Gastroesophageal sphincter (tissue), 4 donors: ENCODE measurements around the gene MAGED2. TPM values are rescaled to one million over a fixed set of nuclear protein-coding genes. Genes with fewer than 3 reads are reported as not detected.
"Not testable (repeated sequence)": the region's sequence is repeated elsewhere in the genome, so short reads cannot be mapped to it uniquely, and the experiment has no call there.

Experiments
- ATAC-seq: fragments of 150-250 bp; one replicate; pipeline ENCODE4 v1.9.1; 2016; ENCODE audit warnings: mild to moderate bottlenecking, moderate library complexity
- H3K27ac ChIP-seq, 4 donors: fragments of 200-600 bp; sonication (generic) in 3 of 4; 1 replicate in 3 of 4; 2 replicates in 1 of 4; pipeline ENCODE4 v1.5.1; 2016 to 2019
- H3K27me3 ChIP-seq: fragments of 200-600 bp; sonication (generic); one replicate; pipeline ENCODE4 v1.5.1; 2019
- H3K36me3 ChIP-seq, 2 donors: fragments of 200-600 bp; sonication (generic); one replicate each; pipeline ENCODE4 v1.5.1; 2019; ENCODE audit warnings: control low read depth in 1 of 2
- H3K4me1 ChIP-seq, 3 donors: fragments of 200-600 bp; sonication (generic); 1 replicate in 2 of 3; 2 replicates in 1 of 3; pipeline ENCODE4 v1.5.1; 2016 to 2019; ENCODE audit warnings: control low read depth in 2 of 3
- H3K4me3 ChIP-seq, 2 donors: fragments of 200-600 bp; sonication (generic); one replicate each; pipeline ENCODE4 v1.5.1; 2019; ENCODE audit warnings: mild to moderate bottlenecking in 1 of 2, moderate library complexity in 1 of 2
- H3K9me3 ChIP-seq, 3 donors: fragments of 200-600 bp; sonication (generic); one replicate each; pipeline ENCODE4 v1.5.1; 2017 to 2019; ENCODE audit warnings: control low read depth in 2 of 3
- CTCF ChIP-seq, 4 experiments: fragments of 200-600 bp in 2 of 4; fragments of 450-650 bp in 2 of 4; sonication (generic) in 1 of 4; IDR thresholded peaks; one replicate each; pipeline ENCODE4 v1.5.1; 2017 to 2019; ENCODE audit warnings: antibody characterized with exemption in 4 of 4, mild to moderate bottlenecking in 2 of 4, moderate library complexity in 2 of 4
- EP300 ChIP-seq: sonication (generic); formaldehyde crosslinking; IDR thresholded peaks from one replicate; pipeline ENCODE4 v1.6.1; 2017; ENCODE audit warnings: antibody characterized with exemption, mild to moderate bottlenecking
- POLR2A ChIP-seq, 2 donors: fragments of 450-650 bp; IDR thresholded peaks; one replicate each; pipeline ENCODE4 v1.6.1; 2017; ENCODE audit warnings: antibody characterized with exemption in 2 of 2, mild to moderate bottlenecking in 2 of 2, moderate library complexity in 1 of 2
- POLR2AphosphoS5 ChIP-seq: sonication (generic); formaldehyde crosslinking; IDR thresholded peaks from one replicate; pipeline ENCODE4 v1.6.1; 2017; ENCODE audit warnings: antibody characterized with exemption
- WGBS, 2 donors: methylation state at CpG; one replicate each; pipeline ENCODE4 v1.1.5; 2018; ENCODE audit warnings: low coverage in 1 of 2; 5-methylcytosine and 5-hydroxymethylcytosine counted together
- total RNA-seq, 4 donors: library from RNA; depleted of rRNA; stranded (reverse); fragments of >200 nt; gene quantifications; one replicate each; pipeline ENCODE4 v1.1.0, GENCODE V29; 2016

Gene MAGED2
- 100 to 1,000 TPM; 145 to 197 (median 178) TPM for total RNA-seq

- Histone ChIP-seq H3K27me3 (no peaks in the 10 kb centered on the region), H3K4me1 (peaks cover 0 to 29% (median 5%) of the 10 kb centered on the region in 3 donors), H3K27ac (peak within 1 kb of the TSS; percentile 85 to 96 (median 92)), H3K36me3 (peaks cover 0 to 31% of the 10 kb centered on the region in 2 donors), H3K4me3 (peak within 1 kb of the TSS; percentile 72 to 100), H3K9me3 (no peaks in the 10 kb centered on the region)
- peak; percentile 48 for ATAC-seq
- TF ChIP-seq CTCF (IDR thresholded peaks at IDR 0.05): no peak
- no peak for TF ChIP-seq POLR2A (IDR thresholded peaks at IDR 0.05)
- TF ChIP-seq EP300: no peak
- peak; percentile 33 for TF ChIP-seq POLR2AphosphoS5
- 1 to 24% methylated on average over 2 to 11 of the region's 17 CpGs for WGBS, 2 donors
These were observed at the start of gene MAGED2 for GRCh38 chrX:54807524-54808108. Gene MAGED2, plus strand, starts transcription at chrX:54807745. Its CDS starts 1,587 bp downstream, at chrX:54809332.

DNA sequence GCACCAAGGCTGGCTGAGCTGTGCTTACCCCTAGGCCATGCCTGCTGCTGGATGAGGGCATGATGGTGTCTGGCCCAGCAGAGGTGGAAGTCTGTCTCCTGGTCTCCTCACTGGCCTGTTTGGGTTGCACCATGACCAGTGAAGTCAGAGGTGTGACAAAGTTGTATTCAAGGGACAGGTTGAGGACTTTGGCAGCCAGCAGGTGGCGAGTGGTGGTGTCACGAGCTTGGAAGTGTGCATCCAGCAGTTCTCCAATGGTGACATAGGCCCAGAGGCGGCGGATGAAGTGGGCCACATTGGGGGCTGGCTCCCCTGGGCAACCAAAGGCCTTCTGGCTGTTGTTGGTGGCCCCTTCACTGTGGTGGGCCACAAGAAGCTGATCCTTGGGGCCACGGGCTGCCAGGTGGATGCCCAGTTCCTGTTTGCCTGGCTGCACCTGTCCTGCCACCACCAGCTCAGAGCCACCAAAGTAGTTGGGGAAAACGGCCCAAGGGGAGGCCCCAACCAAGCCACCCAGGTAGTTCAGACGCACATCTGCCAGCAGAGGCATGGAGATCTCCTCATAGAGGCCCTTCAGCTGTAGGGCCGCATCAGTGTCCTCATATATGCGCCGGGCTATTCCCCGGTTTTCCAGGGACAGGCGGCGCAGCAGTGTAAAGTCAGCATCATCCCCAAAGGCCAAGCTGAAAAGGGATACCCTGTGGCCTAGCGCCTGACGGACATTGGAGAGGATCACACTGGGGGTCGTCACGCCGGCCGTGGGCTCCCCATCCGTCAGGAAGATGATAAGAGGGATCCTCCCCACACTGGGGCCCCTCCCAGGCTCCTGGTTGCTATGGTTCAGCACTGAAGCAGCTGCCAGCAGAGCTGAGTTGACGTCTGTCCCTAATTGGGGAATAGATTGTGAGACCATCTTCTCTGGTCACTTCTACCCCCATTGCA, 49.2 kb upstream of the MAGED2 start:
- Histone ChIP-seq H3K36me3 (no peaks in the 10 kb centered on the region), H3K9me3 (no peaks in the 10 kb centered on the region), H3K4me3 (no peak overlapping the region), H3K27ac (no peak overlapping the region), H3K4me1 (no peaks in the 10 kb centered on the region), H3K27me3 (no peaks in the 10 kb centered on the region)
- no peak for ATAC-seq
- 62% methylated on average over 7 of the region's 21 CpGs; no CpG with 5 or more reads in 1 of the 2 donors for WGBS, 2 donors
- TF ChIP-seq CTCF (IDR thresholded peaks at IDR 0.05) (no peak), EP300 (no peak), POLR2AphosphoS5 (no peak), POLR2A (IDR thresholded peaks at IDR 0.05) (no peak)

- not testable (repeated sequence) for H3K4me1 ChIP-seq, H3K9me3 ChIP-seq, H3K27ac ChIP-seq, H3K4me3 ChIP-seq, H3K36me3 ChIP-seq, H3K27me3 ChIP-seq
- ATAC-seq: peak; percentile 39
- no CpG with 5 or more reads among the region's 2 CpGs for WGBS, 2 donors
These were observed 33.0 kb upstream of the MAGED2 start for GRCh38 chrX:54774391-54775094.

DNA sequence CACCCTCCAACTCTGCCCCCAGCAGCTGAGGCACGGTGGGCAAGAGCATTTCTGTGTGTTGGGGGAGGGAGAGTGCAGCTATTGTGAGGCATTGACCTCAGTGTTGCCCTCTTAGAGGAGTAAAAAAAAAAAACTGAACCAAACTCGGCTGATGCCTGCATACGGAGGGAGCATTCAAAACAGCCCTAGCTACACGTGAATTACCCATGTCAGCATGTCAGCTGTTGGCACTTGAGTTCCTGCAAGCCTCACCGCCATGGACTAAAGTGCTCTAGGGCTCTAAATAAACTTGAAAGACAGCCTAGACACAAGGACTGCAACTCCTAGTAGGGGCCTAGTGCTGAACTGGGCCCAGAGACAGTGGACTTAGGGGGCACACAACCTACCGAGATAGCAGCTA, 31.5 kb upstream of the MAGED2 start:
- Histone ChIP-seq H3K27ac (no peak overlapping the region), H3K4me3 (no peak overlapping the region), H3K4me1 (no peaks in the 10 kb centered on the region), H3K36me3 (no peaks in the 10 kb centered on the region), H3K27me3 (no peaks in the 10 kb centered on the region), H3K9me3 (no peaks in the 10 kb centered on the region)
- TF ChIP-seq POLR2A (IDR thresholded peaks at IDR 0.05) (no peak), CTCF (IDR thresholded peaks at IDR 0.05) (no peak), EP300 (no peak), POLR2AphosphoS5 (no peak)
- no peak for ATAC-seq
- 60% methylated on average over 1 of the region's 6 CpGs; no CpG with 5 or more reads in 1 of the 2 donors for WGBS, 2 donors

DNA sequence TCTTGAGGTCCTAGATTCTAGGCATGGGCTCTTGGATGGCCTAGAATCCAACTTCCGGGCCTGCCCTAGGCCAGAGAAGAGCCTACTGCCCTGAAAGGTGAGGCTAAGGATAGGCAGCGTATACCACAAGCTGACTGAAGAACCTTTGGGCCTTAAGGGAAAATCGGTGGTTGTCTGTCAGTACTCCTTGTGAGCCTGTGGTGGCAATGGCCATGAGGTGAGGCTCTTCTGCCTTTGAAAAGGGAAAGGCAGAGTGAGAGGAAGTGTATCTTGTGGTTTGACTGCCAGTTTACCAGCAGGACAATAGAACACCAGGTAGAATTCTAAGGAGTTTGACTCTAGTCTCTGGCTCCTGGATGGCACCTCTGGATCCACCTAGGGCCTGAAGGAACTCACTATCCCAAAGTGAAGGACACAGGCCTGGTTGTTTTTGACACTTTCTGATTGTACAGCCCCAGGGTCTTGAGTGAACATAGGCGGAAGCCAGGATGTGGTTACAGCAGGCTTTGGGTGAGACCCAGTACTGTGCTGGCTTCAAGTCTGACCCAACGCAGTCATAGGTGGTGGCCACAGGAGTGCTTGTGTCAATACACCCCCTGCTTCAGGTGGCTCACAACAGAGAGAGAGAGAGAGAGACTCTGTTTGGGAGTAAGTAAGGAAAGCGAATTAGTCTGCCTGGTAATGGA, 30.4 kb upstream of the MAGED2 start:
- Histone ChIP-seq H3K27me3 (no peaks in the 10 kb centered on the region), H3K4me3 (no peak overlapping the region), H3K9me3 (no peaks in the 10 kb centered on the region), H3K27ac (no peak overlapping the region), H3K4me1 (no peaks in the 10 kb centered on the region), H3K36me3 (no peaks in the 10 kb centered on the region)
- TF ChIP-seq EP300 (no peak), POLR2A (IDR thresholded peaks at IDR 0.05) (no peak), CTCF (IDR thresholded peaks at IDR 0.05) (no peak), POLR2AphosphoS5 (no peak)
- no peak for ATAC-seq
- 95% methylated on average over 4 of the region's 6 CpGs; no CpG with 5 or more reads in 1 of the 2 donors for WGBS, 2 donors
